H1 (cell line): ENCODE results near the gene DLG1. TPM values are rescaled to one million over a fixed set of nuclear protein-coding genes. Genes with fewer than 3 reads are reported as not detected.
A peak's percentile ranks its signal among the peaks of the same experiment; 100 is the strongest.

Source experiments
- CTCF ChIA-PET: fragments of 300-600 bp; sonication (Branson Sonifier 250); formaldehyde crosslinking; loops from one replicate; lab custom pipeline; 2021; ENCODE audit not compliant: partially characterized antibody; lab: Charles Lee
- POLR2A ChIA-PET: fragments of 300-600 bp; sonication (Branson Sonifier 250); formaldehyde crosslinking; loops from one replicate; lab custom pipeline; 2021; ENCODE audit warnings: inconsistent platforms; ENCODE audit not compliant: partially characterized antibody; lab: Charles Lee
- DNase-seq, 2 experiments: peaks; one replicate each; pipeline versions ENCODE4 v3.0.0 to v3.0.0-alpha.2; 2010 to 2022; ENCODE audit warnings: low spot score in 2 of 2, low read depth in 1 of 2, mixed read lengths in 1 of 2
- FAIRE-seq: peaks from 2 replicates; lab custom pipeline; 2011; peaks lifted over from hg19 to GRCh38; lab: Jason Lieb, UNC
- H2AFZ ChIP-seq: 2 replicates; pipeline ENCODE4 v1.8.1; 2012; ENCODE audit warnings: low read length, inconsistent platforms
- H2AK5ac ChIP-seq: 2 replicates; pipeline ENCODE4 v1.6.1; 2013; ENCODE audit warnings: low read depth, low read length
- H2BK120ac ChIP-seq: replicated peaks from 2 replicates; pipeline ENCODE3; 2013; ENCODE audit warnings: low read depth, low read length, inconsistent platforms
- H2BK12ac ChIP-seq: 2 replicates; pipeline ENCODE4 v1.6.1; 2013; ENCODE audit warnings: low read depth, low read length
- H2BK15ac ChIP-seq: 2 replicates; pipeline ENCODE4 v1.6.1; 2013; ENCODE audit warnings: low read length
- H2BK20ac ChIP-seq: 2 replicates; pipeline ENCODE4 v1.6.1; 2013; ENCODE audit warnings: low read length
- H2BK5ac ChIP-seq: 2 replicates; pipeline ENCODE4 v1.6.1; 2013; ENCODE audit warnings: low read depth, low read length
- H3K14ac ChIP-seq: 2 replicates; pipeline ENCODE4 v1.6.1; 2013; ENCODE audit warnings: inconsistent platforms; ENCODE audit not compliant: insufficient read length
- H3K18ac ChIP-seq: 2 replicates; pipeline ENCODE4 v1.6.1; 2013; ENCODE audit warnings: low read length; ENCODE audit errors: extremely low read depth
- H3K23ac ChIP-seq: 2 replicates; pipeline ENCODE4 v1.6.1; 2013; ENCODE audit warnings: inconsistent platforms; ENCODE audit not compliant: insufficient read length
- H3K23me2 ChIP-seq: 2 replicates; pipeline ENCODE4 v1.6.1; 2013; ENCODE audit warnings: low read depth, low read length
- H3K27ac ChIP-seq: 2 replicates; pipeline ENCODE4 v1.6.1; 2011; ENCODE audit warnings: low read depth, low read length, inconsistent platforms
- H3K27me3 ChIP-seq, 4 experiments: replicated peaks in 1 of 4; 1 replicate in 1 of 4; 2 replicates in 3 of 4; pipeline versions ENCODE4 v1.6.1 to v1.8.1; 2011 to 2013; ENCODE audit warnings: low read length in 3 of 4, mild to moderate bottlenecking in 3 of 4, inconsistent platforms in 2 of 4, mixed read lengths in 2 of 4, moderate library complexity in 1 of 4; ENCODE audit not compliant: control insufficient read depth in 3 of 4, insufficient read depth in 3 of 4; ENCODE audit errors: extremely low read depth in 1 of 4
- H3K36me3 ChIP-seq, 4 experiments: 2 replicates each; pipeline versions ENCODE4 v1.6.1 to v1.8.1; 2011 to 2013; ENCODE audit warnings: mild to moderate bottlenecking in 4 of 4, low read length in 3 of 4, moderate library complexity in 2 of 4, control low read depth in 1 of 4, inconsistent platforms in 1 of 4; ENCODE audit not compliant: insufficient read depth in 4 of 4, control insufficient read depth in 2 of 4
- H3K4ac ChIP-seq: replicated peaks from 2 replicates; pipeline ENCODE3; 2013; ENCODE audit warnings: low read length, low read depth, mixed read lengths, inconsistent platforms; ENCODE audit not compliant: insufficient read length
- H3K4me1 ChIP-seq, 4 experiments: replicated peaks in 1 of 4; 1 replicate in 1 of 4; 2 replicates in 3 of 4; pipeline versions ENCODE4 v1.6.1 to v1.8.1; 2011 to 2013; ENCODE audit warnings: low read length in 3 of 4, inconsistent platforms in 2 of 4, mixed read lengths in 1 of 4; ENCODE audit not compliant: insufficient read depth in 4 of 4, control insufficient read depth in 3 of 4
- H3K4me2 ChIP-seq, 2 experiments: 2 replicates each; pipeline versions ENCODE4 v1.6.1 to v1.8.1; 2011 to 2013; ENCODE audit warnings: low read depth in 2 of 2, low read length in 2 of 2, control low read depth in 1 of 2, inconsistent platforms in 1 of 2, mild to moderate bottlenecking in 1 of 2; ENCODE audit not compliant: insufficient read depth in 1 of 2
- H3K4me3 ChIP-seq, 4 experiments: fragments of 200-600, 300-600 bp in 1 of 4; sonication (generic), shearing (Covaris generic), sonication (Bioruptor Twin) in 1 of 4; 2 replicates each; pipeline versions ENCODE4 v1.5.1 to v1.8.1; 2011 to 2016; ENCODE audit warnings: low read length in 4 of 4, low read depth in 3 of 4, control low read depth in 2 of 4, inconsistent platforms in 2 of 4, mild to moderate bottlenecking in 2 of 4, mixed read lengths in 1 of 4, moderate library complexity in 1 of 4; ENCODE audit not compliant: insufficient read depth in 2 of 4; ENCODE audit errors: extremely low read depth in 1 of 4
- H3K56ac ChIP-seq: replicated peaks from 2 replicates; pipeline ENCODE3; 2013; ENCODE audit warnings: low read depth, mild to moderate bottlenecking, mixed read lengths, low read length, inconsistent platforms; ENCODE audit not compliant: insufficient read length
- H3K79me1 ChIP-seq: 2 replicates; pipeline ENCODE4 v1.6.1; 2013; ENCODE audit warnings: low read depth, low read length, control low read depth
- H3K79me2 ChIP-seq, 2 experiments: 2 replicates each; pipeline versions ENCODE4 v1.6.1 to v1.8.1; 2012 to 2013; ENCODE audit warnings: low read length in 2 of 2, mild to moderate bottlenecking in 2 of 2, inconsistent platforms in 1 of 2; ENCODE audit not compliant: insufficient read depth in 2 of 2, control insufficient read depth in 1 of 2
- H3K9ac ChIP-seq, 4 experiments: replicated peaks in 1 of 4; 1 replicate in 1 of 4; 2 replicates in 3 of 4; pipeline versions ENCODE4 v1.6.1 to v1.8.1; 2011 to 2013; ENCODE audit warnings: low read depth in 3 of 4, low read length in 3 of 4, control low read depth in 2 of 4, mild to moderate bottlenecking in 2 of 4, moderate library complexity in 2 of 4, inconsistent platforms in 1 of 4; ENCODE audit errors: extremely low read depth in 1 of 4
- H3K9me3 ChIP-seq, 2 experiments: 2 replicates each; pipeline versions ENCODE4 v1.6.1 to v1.8.1; 2012 to 2013; ENCODE audit warnings: mild to moderate bottlenecking in 2 of 2, moderate library complexity in 2 of 2, control low read depth in 1 of 2, inconsistent platforms in 1 of 2, low read depth in 1 of 2, low read length in 1 of 2, mixed read lengths in 1 of 2; ENCODE audit not compliant: insufficient read depth in 2 of 2
- H4K20me1 ChIP-seq, 2 experiments: replicated peaks in 1 of 2; 2 replicates each; pipeline versions ENCODE3 to v1.8.1; 2011 to 2013; ENCODE audit warnings: inconsistent platforms in 2 of 2, low read length in 2 of 2, mild to moderate bottlenecking in 1 of 2; ENCODE audit not compliant: insufficient read depth in 2 of 2, control insufficient read depth in 1 of 2
- H4K5ac ChIP-seq: 2 replicates; pipeline ENCODE4 v1.6.1; 2013; ENCODE audit warnings: low read length, low read depth, mixed read lengths, inconsistent platforms; ENCODE audit not compliant: insufficient read length
- H4K8ac ChIP-seq: 2 replicates; pipeline ENCODE4 v1.8.0; 2013; ENCODE audit warnings: mild to moderate bottlenecking, moderate library complexity, low read length, inconsistent platforms; ENCODE audit not compliant: insufficient read depth; ENCODE audit errors: extremely low read depth
- H4K91ac ChIP-seq: replicated peaks from 2 replicates; pipeline ENCODE3; 2013; ENCODE audit warnings: low read length, mixed read lengths, inconsistent platforms; ENCODE audit not compliant: insufficient read length
- ATF3 ChIP-seq: IDR thresholded peaks from 2 replicates; pipeline ENCODE4 v1.6.1; 2011; ENCODE audit warnings: low read depth, mild to moderate bottlenecking, low read length; ENCODE audit not compliant: insufficient read depth
- CREB1 ChIP-seq: IDR thresholded peaks from 2 replicates; pipeline ENCODE4 v1.6.1; 2012; ENCODE audit warnings: inconsistent platforms
- GABPA ChIP-seq: IDR thresholded peaks from 2 replicates; pipeline ENCODE4 v1.6.1; 2011; ENCODE audit warnings: mild to moderate bottlenecking, low read length, moderate library complexity, borderline replicate concordance; ENCODE audit not compliant: insufficient read depth
- GTF2F1 ChIP-seq: IDR thresholded peaks from 2 replicates; pipeline ENCODE4 v1.6.1; 2012; ENCODE audit warnings: low read depth, low read length, improper control_type of control experiment, borderline replicate concordance
- KDM5A ChIP-seq: fragments of 200-600 bp; IDR thresholded peaks from 2 replicates; pipeline ENCODE4 v1.7.1; 2012; ENCODE audit warnings: mild to moderate bottlenecking, low read length, inconsistent platforms, mixed read lengths
- NANOG ChIP-seq: IDR thresholded peaks from 2 replicates; pipeline ENCODE4 v1.6.1; 2011; ENCODE audit warnings: low read length, low read depth, mild to moderate bottlenecking, inconsistent platforms; ENCODE audit not compliant: insufficient read depth, poor library complexity, severe bottlenecking
- SP2 ChIP-seq: IDR thresholded peaks from 2 replicates; pipeline ENCODE4 v1.6.1; 2012; ENCODE audit warnings: mild to moderate bottlenecking, low read length, inconsistent platforms
- SRF ChIP-seq: IDR thresholded peaks from 2 replicates; pipeline ENCODE4 v1.6.1; 2011; ENCODE audit warnings: mild to moderate bottlenecking, low read depth, low read length, moderate library complexity
- USF2 ChIP-seq: IDR thresholded peaks from 2 replicates; pipeline ENCODE4 v1.6.1; 2011; ENCODE audit warnings: low read length, improper control_type of control experiment
- WGBS, 2 experiments: shearing (Covaris generic) in 1 of 2; methylation state at CpG; one replicate each; pipeline versions ENCODE4 v1.1.6 to v1.1.7; 2013 to 2015; ENCODE audit warnings: low lambda C conversion rate in 2 of 2, mixed read lengths in 2 of 2, inconsistent platforms in 1 of 2, low coverage in 1 of 2, missing lambda C conversion rate in 1 of 2; ENCODE audit not compliant: insufficient replicate concordance in 2 of 2, insufficient coverage in 1 of 2, insufficient read length in 1 of 2; ENCODE audit errors: extremely low coverage in 1 of 2, missing lambda C conversion rate in 1 of 2; 5-methylcytosine and 5-hydroxymethylcytosine counted together
- polyA plus RNA-seq, 7 experiments: library from polyadenylated mRNA; depleted of rRNA in 3 of 7; stranded (reverse) in 5 of 7; unstranded in 2 of 7; fragments of >200 nt in 5 of 7; fragments of 200-250 nt in 2 of 7; gene quantifications; 1 replicate in 5 of 7; 2 replicates in 1 of 7; 4 replicates in 1 of 7; pipeline versions ENCODE4 v1.2.1 to v1.2.3, GENCODE V29; 2011 to 2013; ENCODE audit warnings: missing spikeins in 2 of 7, mixed read lengths in 2 of 7
- total RNA-seq: library from RNA; stranded (reverse); fragmentation: NEBNext Ultra II Directional; extraction: Animal tissue kit (Norgen Biotek cat#: 25700); gene quantifications from 2 replicates; pipeline ENCODE4 v1.2.1, GENCODE V29; 2021

Gene DLG1
- total and polyA plus RNA-seq, 2 of the 8 experiments (the other 6 are each of a cell fraction or from before 2014, with no cell fraction given): 13.4 to 78.8 TPM

GRCh38 chr3:197337214-197337613 is 38.8 kb upstream of the DLG1 start:
- TF ChIP-seq CREB1: no peak
- TF ChIP-seq ATF3: no peak
- no peak for TF ChIP-seq KDM5A
- no peak for TF ChIP-seq SP2
- TF ChIP-seq USF2: no peak
- no peak for TF ChIP-seq GABPA
- no peak for TF ChIP-seq NANOG
- no peak for TF ChIP-seq GTF2F1
- no peak for TF ChIP-seq SRF

More at GRCh38 chr3:197337214-197337613, 38.8 kb upstream of the DLG1 start:
- no peak overlapping the region for H2BK15ac ChIP-seq
- no peak overlapping the region for H3K27ac ChIP-seq
- no peak overlapping the region for H4K91ac ChIP-seq
- peak overlapping the region; percentile 40 for H3K4ac ChIP-seq
- no peaks in the 10 kb centered on the region for H3K79me2 ChIP-seq
- no peak overlapping the region for H2BK20ac ChIP-seq
- no peak overlapping the region for H2BK120ac ChIP-seq
- no peaks in the 10 kb centered on the region for H3K79me1 ChIP-seq
- no peak overlapping the region for H3K4me3 ChIP-seq
- WGBS, 2 experiments: 81% methylated on average over 5 of the region's 5 CpGs; no CpG with 5 or more reads in 1 of the 2 experiments
- no peak overlapping the region for H2AFZ ChIP-seq
- FAIRE-seq (no peak), DNase-seq (peak in 1 of 2 experiments; percentile 14)
- no peak overlapping the region for H3K9ac ChIP-seq
- no peak overlapping the region for H3K14ac ChIP-seq
- no peaks in the 10 kb centered on the region for H3K36me3 ChIP-seq
- no peak overlapping the region for H4K8ac ChIP-seq
- CTCF ChIA-PET: interaction anchor here (1.0 to 1.7 kb wide), 2 partner anchors 9 to 16 kb away, joined by 3 to 5 read pairs; no protein-coding TSS in a partner anchor
- H4K20me1 ChIP-seq: no peaks in the 10 kb centered on the region
- no peak overlapping the region for H3K18ac ChIP-seq
- H3K23ac ChIP-seq: no peak overlapping the region
- no peak overlapping the region for H2BK12ac ChIP-seq
- no peak overlapping the region for H3K56ac ChIP-seq
- no peaks in the 10 kb centered on the region; a peak in 1 of 7 replicates for H3K27me3 ChIP-seq
- no peaks in the 10 kb centered on the region for H3K9me3 ChIP-seq
- no peaks in the 10 kb centered on the region for H3K23me2 ChIP-seq
- POLR2A ChIA-PET: no interaction called here
- no peak overlapping the region for H2AK5ac ChIP-seq
- no peak overlapping the region for H2BK5ac ChIP-seq
- no peak overlapping the region for H4K5ac ChIP-seq
- peaks cover 3 to 6% (median 4%) of the 10 kb centered on the region in 4 experiments; a peak in 5 of 7 replicates for H3K4me1 ChIP-seq
- H3K4me2 ChIP-seq: no peak overlapping the region
